22Rv1 (cell line): ENCODE results near the gene RTP2.

Source experiments
- CTCF ChIP-seq: fragments of 450-650 bp; IDR thresholded peaks from 2 replicates; pipeline ENCODE4 v1.5.1; 2017; ENCODE audit warnings: mild to moderate bottlenecking
- ZFX ChIP-seq: fragments of 450-650 bp; IDR thresholded peaks from 2 replicates; pipeline ENCODE4 v1.6.1; 2017; ENCODE audit warnings: antibody characterized with exemption, borderline replicate concordance

- no peak for TF ChIP-seq CTCF
- TF ChIP-seq ZFX = no peak
Observed at GRCh38 chr3:187728248-187728647, 25.9 kb upstream of the RTP2 start.
